GM06990 (cell line): ENCODE measurements around the gene SOX5.

Experiments
- DNase-seq: peaks from one replicate; pipeline ENCODE4 v3.0.0-alpha.2; 2011; ENCODE audit not compliant: insufficient read length; ENCODE audit errors: extremely low read depth
- H3K27me3 ChIP-seq: replicated peaks from 2 replicates; pipeline ENCODE4 v1.6.0; 2011; ENCODE audit warnings: low read length; ENCODE audit not compliant: control insufficient read depth, insufficient read depth
- H3K36me3 ChIP-seq: 2 replicates; pipeline ENCODE4 v1.5.1; 2011; ENCODE audit warnings: low read length; ENCODE audit not compliant: control insufficient read depth, insufficient read depth
- H3K4me3 ChIP-seq: replicated peaks from 2 replicates; pipeline ENCODE4 v1.5.1; 2011; ENCODE audit warnings: low read depth, mild to moderate bottlenecking, control low read depth, low read length
- TF ChIP-seq, protein P1 (sequence below): IDR thresholded peaks from 2 replicates; pipeline ENCODE4 v1.5.1; 2011; ENCODE audit warnings: low read length, control low read depth, mild to moderate bottlenecking, inconsistent platforms; ENCODE audit not compliant: insufficient read depth, poor library complexity, severe bottlenecking

The SOX5 gene

DNA sequence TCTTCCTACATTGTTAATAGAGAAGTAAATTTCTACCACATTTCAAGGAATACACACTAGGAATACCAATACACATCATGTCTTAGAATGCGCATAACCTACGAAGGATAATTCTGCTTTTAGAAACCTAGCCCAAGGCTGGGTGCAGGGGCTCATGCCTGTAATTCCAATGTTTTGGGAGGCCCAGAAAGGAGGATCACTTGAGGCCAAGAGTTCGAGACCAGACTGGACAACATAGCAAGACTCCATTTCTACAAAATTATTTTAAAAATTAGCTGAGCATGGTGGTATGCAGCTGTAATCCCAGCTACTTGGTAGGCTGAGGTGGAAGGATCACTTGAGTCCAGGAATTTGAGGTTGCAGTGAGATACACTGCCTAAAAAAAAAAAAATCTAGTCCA lies 206.9 kb downstream of the SOX5 start:
- Histone ChIP-seq H3K27me3 (no peaks in the 10 kb centered on the region), H3K36me3 (no peaks in the 10 kb centered on the region), H3K4me3 (no peak overlapping the region)
- no peak for DNase-seq
- TF ChIP-seq, protein P1, sequence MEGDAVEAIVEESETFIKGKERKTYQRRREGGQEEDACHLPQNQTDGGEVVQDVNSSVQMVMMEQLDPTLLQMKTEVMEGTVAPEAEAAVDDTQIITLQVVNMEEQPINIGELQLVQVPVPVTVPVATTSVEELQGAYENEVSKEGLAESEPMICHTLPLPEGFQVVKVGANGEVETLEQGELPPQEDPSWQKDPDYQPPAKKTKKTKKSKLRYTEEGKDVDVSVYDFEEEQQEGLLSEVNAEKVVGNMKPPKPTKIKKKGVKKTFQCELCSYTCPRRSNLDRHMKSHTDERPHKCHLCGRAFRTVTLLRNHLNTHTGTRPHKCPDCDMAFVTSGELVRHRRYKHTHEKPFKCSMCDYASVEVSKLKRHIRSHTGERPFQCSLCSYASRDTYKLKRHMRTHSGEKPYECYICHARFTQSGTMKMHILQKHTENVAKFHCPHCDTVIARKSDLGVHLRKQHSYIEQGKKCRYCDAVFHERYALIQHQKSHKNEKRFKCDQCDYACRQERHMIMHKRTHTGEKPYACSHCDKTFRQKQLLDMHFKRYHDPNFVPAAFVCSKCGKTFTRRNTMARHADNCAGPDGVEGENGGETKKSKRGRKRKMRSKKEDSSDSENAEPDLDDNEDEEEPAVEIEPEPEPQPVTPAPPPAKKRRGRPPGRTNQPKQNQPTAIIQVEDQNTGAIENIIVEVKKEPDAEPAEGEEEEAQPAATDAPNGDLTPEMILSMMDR: no peak

DNA sequence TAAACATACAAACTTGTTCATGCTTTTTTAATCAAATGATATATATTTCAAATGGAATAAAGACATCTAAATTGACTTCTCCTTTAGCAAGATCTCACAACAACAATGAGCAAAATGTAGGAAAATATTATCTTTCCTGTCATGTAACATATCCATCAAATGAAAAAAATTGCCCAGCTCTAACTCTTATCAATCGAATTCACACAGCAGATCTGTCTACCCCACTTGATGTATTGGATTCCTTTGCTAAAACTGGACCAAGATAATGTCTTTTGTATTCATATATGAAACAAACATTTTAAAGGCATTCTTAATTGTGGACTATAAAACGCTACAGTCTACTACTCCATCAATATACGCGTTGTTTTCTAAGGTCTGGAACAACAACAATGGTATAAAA lies 218.0 kb downstream of the SOX5 start:
- no peaks in the 10 kb centered on the region for H3K27me3 ChIP-seq
- H3K36me3 ChIP-seq: no peaks in the 10 kb centered on the region
- TF ChIP-seq, protein P1: no peak
- DNase-seq: no peak
- H3K4me3 ChIP-seq: no peak overlapping the region

DNA sequence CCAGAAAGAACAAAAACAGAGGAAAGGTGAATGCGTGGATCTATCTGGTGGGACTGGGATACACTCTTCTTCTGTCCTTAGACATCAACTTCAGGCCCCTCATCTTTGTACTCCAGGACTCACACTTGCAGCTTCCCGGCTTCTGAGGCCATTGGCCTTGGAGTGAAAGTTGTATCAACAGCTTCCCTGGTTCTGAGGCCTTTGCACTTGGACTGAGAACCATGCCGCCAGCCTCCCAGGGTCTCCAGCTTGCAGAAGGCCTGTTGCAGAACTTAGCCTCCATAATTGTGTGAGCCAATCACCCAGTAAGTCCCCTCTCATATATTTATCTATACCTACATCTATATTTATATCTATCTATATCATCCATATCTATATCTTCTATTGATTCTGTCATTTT lies 218.4 kb downstream of the SOX5 start:
- Histone ChIP-seq H3K4me3 (no peak overlapping the region), H3K27me3 (no peaks in the 10 kb centered on the region), H3K36me3 (no peaks in the 10 kb centered on the region)
- DNase-seq: no peak
- TF ChIP-seq, protein P1: no peak

DNA sequence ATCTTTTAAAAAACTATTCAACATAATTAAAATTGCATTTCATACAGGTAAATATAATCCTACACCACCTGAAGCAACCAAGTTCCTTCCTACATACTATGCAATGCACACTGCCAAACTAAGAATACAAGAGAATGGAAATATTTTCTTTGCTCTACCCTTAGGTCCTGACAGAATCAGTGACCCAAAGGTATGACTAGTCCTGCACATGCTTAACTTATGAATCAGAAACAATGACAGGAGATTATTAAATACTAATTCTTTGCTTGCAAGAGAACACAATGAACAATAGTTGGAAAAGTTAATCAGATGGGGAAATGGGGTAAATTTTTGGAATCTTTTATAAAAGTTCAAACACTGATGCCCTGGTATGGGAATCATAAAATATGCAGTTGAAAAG lies 220.1 kb downstream of the SOX5 start:
- H3K36me3 ChIP-seq: no peaks in the 10 kb centered on the region
- TF ChIP-seq, protein P1: no peak
- no peaks in the 10 kb centered on the region for H3K27me3 ChIP-seq
- no peak overlapping the region for H3K4me3 ChIP-seq
- no peak for DNase-seq

DNA sequence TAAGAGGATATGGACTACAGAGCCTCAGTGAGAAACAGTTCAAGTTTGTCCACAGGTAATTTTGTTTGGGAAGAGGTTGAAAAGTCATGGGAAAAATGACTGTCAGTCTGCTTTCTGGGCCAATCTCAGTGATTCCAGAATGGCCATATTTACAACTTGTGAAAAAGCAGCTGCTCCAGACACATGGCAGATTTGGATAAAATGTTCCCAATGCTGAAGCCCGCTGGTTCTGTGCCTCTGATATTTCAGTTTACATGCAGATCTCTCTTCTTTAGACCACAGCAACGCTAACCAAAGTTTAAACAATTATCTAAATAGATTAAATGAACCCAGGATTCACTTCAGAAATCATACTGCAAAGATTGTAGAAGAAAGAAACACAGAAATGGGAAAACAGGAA lies 222.8 kb downstream of the SOX5 start:
- DNase-seq: no peak
- Histone ChIP-seq H3K4me3 (no peak overlapping the region), H3K36me3 (no peaks in the 10 kb centered on the region), H3K27me3 (no peaks in the 10 kb centered on the region)
- TF ChIP-seq, protein P1: no peak

DNA sequence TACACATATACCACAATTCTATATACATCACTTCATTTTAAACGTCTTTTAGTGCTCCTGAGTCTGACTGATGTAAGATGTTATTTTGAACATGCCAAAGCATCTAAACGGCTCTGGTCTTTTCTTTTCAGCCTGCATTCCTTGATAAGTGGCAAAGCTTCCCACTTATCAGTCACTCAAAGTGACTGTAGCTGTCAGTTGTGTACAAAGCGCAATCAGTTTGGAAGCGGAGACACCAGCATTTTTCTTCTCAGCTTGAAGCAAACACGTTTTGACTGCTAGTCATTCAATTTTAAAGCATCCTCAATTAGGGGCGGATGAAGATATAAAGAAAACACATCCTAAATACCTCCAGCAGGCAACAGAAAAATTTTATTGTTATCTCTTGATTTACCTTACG lies 226.8 kb downstream of the SOX5 start:
- H3K4me3 ChIP-seq: no peak overlapping the region
- no peaks in the 10 kb centered on the region for H3K36me3 ChIP-seq
- DNase-seq: no peak
- TF ChIP-seq, protein P1: no peak
- H3K27me3 ChIP-seq: no peaks in the 10 kb centered on the region
